NB4 (cell line): ENCODE data around the gene ZMYND10.

ENCODE experiments used
- POLR2A ChIP-seq: IDR thresholded peaks from 2 replicates; pipeline ENCODE4 v1.6.1; 2011; ENCODE audit warnings: mild to moderate bottlenecking; ENCODE audit not compliant: insufficient read length; ENCODE audit errors: extremely low read depth
- TF ChIP-seq, protein P1 (sequence below): IDR thresholded peaks from one replicate; pipeline ENCODE4 v1.5.1; 2012; ENCODE audit warnings: low read depth, low read length

DNA sequence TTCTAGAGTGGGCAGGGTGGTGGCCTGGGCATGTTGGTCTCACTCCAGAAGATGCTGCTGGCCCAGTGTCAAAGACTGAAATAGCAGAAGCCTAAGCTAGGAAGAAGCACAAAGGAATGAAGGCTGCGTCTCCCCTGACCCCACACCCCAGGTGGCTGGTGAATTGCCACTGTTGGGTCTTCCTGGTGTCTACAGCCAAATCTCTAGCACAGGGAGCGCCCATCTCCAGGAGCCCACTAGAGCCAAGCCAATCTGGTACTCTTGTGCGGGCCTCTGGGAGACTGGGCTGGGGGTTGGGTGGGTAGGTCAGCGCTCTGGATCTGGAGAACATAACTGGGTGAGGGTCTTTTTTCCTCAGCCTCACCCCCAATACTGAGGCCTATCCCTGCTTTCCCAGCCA, 18.4 kb downstream of the ZMYND10 start:
- no peak for TF ChIP-seq POLR2A
- TF ChIP-seq, protein P1, sequence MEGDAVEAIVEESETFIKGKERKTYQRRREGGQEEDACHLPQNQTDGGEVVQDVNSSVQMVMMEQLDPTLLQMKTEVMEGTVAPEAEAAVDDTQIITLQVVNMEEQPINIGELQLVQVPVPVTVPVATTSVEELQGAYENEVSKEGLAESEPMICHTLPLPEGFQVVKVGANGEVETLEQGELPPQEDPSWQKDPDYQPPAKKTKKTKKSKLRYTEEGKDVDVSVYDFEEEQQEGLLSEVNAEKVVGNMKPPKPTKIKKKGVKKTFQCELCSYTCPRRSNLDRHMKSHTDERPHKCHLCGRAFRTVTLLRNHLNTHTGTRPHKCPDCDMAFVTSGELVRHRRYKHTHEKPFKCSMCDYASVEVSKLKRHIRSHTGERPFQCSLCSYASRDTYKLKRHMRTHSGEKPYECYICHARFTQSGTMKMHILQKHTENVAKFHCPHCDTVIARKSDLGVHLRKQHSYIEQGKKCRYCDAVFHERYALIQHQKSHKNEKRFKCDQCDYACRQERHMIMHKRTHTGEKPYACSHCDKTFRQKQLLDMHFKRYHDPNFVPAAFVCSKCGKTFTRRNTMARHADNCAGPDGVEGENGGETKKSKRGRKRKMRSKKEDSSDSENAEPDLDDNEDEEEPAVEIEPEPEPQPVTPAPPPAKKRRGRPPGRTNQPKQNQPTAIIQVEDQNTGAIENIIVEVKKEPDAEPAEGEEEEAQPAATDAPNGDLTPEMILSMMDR, result no peak
